ENCODE measurements around the gene RASD2. TPM values are rescaled to one million over a fixed set of nuclear protein-coding genes. Genes with fewer than 3 reads are reported as not detected.

Gene RASD2
- 0.63 to 0.78 TPM (median 0.67 TPM) in 5 replicates for total RNA-seq (2022; extraction: Qiagen RNA extraction)

GRCh38 chr22:35540595-35541253 is at the start of gene RASD2:
RASD2 (plus strand) TSS chr22:35540831; CDS start chr22:35546810, 5,979 bp downstream.

Other genes starting within 250 kb of the RASD2 start
- 11.2 to 14.0 TPM (median 12.6 TPM) in 5 replicates for gene TOM1, start 240.9 kb upstream of the RASD2 start, total RNA-seq (2022; extraction: Qiagen RNA extraction)
- gene HMOX1, start 159.7 kb upstream of the RASD2 start, total RNA-seq (2022; extraction: Qiagen RNA extraction) = 411 to 593 TPM (median 417 TPM) in 5 replicates
- gene MCM5, start 140.7 kb upstream of the RASD2 start, total RNA-seq (2022; extraction: Qiagen RNA extraction) = 62.7 to 104 TPM (median 87.7 TPM) in 5 replicates
- 5.6 to 8.5 TPM (median 7.5 TPM) in 5 replicates for gene MB, start 76.5 kb downstream of the RASD2 start, total RNA-seq (2022; extraction: Qiagen RNA extraction)
- 1.3 to 1.6 TPM (median 1.4 TPM) in 5 replicates for gene APOL6, start 107.6 kb downstream of the RASD2 start, total RNA-seq (2022; extraction: Qiagen RNA extraction)
- gene APOL5, start 177.0 kb downstream of the RASD2 start, total RNA-seq (2022; extraction: Qiagen RNA extraction) = not detected in 5 replicates